BE2C (cell line): ENCODE measurements around the gene SLC17A4.

Experiments
- DNase-seq: peaks from one replicate; pipeline ENCODE4 v3.0.0-alpha.2; 2020
- H3K27me3 ChIP-seq: fragments of 250-450 bp; sonication (Bioruptor Pico); 2 replicates; pipeline ENCODE4 v1.5.1; 2020; ENCODE audit warnings: mild to moderate bottlenecking
- H3K36me3 ChIP-seq: fragments of 250-450 bp; sonication (Bioruptor Pico); 2 replicates; pipeline ENCODE4 v1.5.1; 2020; ENCODE audit warnings: mild to moderate bottlenecking
- H3K4me1 ChIP-seq: fragments of 250-450 bp; sonication (Bioruptor Pico); 2 replicates; pipeline ENCODE4 v1.5.1; 2020
- H3K4me3 ChIP-seq: 2 replicates; pipeline ENCODE4 v1.5.1; 2011; ENCODE audit warnings: low read depth, low read length
- H3K9me3 ChIP-seq: fragments of 250-450 bp; sonication (Bioruptor Pico); 2 replicates; pipeline ENCODE4 v1.5.1; 2020
- TF ChIP-seq, protein P1 (sequence below): IDR thresholded peaks from 2 replicates; pipeline ENCODE4 v1.5.1; 2012; ENCODE audit warnings: mild to moderate bottlenecking, low read depth, low read length

Gene SLC17A4

DNA sequence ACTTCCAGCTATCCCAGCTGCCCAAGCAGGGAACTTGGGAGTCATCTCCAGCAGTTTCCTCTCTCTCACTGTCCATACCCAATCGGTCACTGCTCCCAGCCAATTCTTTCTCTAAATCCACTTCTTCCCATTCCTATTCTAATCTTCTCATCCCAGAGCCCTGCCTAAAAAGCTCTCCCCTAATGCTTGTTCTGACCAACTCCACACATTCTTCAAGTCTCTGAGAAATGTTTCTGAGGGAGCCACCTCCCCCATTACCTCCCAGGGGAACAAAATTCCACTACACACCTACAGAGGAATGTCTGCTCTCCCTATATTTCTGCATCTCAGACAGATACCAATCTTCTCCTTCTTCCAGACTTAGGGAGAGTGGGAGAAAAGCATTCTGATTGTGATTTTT lies 14.0 kb downstream of the SLC17A4 start:
- Histone ChIP-seq H3K36me3 (no peaks in the 10 kb centered on the region), H3K27me3 (no peaks in the 10 kb centered on the region), H3K9me3 (no peaks in the 10 kb centered on the region), H3K4me1 (no peaks in the 10 kb centered on the region), H3K4me3 (no peak overlapping the region)
- TF ChIP-seq, protein P1, sequence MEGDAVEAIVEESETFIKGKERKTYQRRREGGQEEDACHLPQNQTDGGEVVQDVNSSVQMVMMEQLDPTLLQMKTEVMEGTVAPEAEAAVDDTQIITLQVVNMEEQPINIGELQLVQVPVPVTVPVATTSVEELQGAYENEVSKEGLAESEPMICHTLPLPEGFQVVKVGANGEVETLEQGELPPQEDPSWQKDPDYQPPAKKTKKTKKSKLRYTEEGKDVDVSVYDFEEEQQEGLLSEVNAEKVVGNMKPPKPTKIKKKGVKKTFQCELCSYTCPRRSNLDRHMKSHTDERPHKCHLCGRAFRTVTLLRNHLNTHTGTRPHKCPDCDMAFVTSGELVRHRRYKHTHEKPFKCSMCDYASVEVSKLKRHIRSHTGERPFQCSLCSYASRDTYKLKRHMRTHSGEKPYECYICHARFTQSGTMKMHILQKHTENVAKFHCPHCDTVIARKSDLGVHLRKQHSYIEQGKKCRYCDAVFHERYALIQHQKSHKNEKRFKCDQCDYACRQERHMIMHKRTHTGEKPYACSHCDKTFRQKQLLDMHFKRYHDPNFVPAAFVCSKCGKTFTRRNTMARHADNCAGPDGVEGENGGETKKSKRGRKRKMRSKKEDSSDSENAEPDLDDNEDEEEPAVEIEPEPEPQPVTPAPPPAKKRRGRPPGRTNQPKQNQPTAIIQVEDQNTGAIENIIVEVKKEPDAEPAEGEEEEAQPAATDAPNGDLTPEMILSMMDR = no peak
- no peak for DNase-seq

DNA sequence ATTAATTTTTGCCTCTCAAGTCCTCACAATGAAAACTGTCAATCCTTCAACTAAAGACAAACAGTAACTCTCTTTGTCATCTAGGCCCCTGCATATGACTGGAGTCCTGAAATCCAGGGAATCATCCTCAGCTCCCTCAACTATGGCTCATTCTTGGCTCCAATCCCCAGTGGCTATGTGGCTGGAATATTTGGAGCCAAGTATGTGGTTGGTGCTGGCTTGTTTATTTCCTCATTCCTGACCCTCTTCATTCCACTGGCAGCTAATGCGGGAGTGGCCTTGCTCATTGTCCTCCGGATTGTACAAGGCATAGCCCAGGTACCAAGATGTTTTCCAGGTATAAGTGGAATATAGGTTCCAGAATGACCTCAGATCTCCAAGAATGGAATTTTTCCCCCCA lies 15.4 kb downstream of the SLC17A4 start:
- H3K9me3 ChIP-seq = no peaks in the 10 kb centered on the region
- H3K4me3 ChIP-seq = no peak overlapping the region
- H3K36me3 ChIP-seq = no peaks in the 10 kb centered on the region
- no peaks in the 10 kb centered on the region for H3K4me1 ChIP-seq
- no peak for DNase-seq
- TF ChIP-seq, protein P1 = no peak
- H3K27me3 ChIP-seq = no peaks in the 10 kb centered on the region

DNA sequence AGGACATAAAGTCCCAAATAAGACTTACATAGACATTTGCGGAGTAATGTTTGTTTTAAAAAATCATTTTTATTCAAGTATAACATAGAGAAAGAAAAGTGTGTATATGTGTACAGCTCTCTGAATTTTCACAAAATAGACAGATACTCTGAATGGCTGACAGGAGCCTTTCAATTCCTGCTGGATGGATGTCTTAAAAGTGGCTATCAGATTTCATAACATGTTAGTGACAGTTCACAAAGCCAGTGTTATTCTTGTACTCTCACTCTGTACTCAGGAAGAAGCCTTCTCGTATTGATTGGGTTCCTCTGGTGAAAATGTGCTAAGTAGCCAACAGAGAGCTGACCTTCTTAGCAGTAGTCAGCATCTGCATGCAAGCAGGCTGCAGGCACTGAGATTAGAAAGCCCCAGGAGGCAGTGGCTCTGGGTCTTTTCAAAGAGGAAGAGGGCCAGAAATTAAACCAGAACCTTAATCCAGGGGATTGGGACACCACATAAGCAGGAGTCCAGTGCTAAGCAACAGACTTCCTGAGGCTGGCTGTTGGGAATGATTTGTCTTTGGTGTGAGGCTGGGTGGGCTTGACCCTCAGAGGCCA lies 19.7 kb downstream of the SLC17A4 start:
- DNase-seq = no peak
- Histone ChIP-seq H3K4me1 (no peaks in the 10 kb centered on the region), H3K4me3 (no peak overlapping the region), H3K36me3 (no peaks in the 10 kb centered on the region), H3K27me3 (no peaks in the 10 kb centered on the region), H3K9me3 (no peaks in the 10 kb centered on the region)
- TF ChIP-seq, protein P1 = no peak

DNA sequence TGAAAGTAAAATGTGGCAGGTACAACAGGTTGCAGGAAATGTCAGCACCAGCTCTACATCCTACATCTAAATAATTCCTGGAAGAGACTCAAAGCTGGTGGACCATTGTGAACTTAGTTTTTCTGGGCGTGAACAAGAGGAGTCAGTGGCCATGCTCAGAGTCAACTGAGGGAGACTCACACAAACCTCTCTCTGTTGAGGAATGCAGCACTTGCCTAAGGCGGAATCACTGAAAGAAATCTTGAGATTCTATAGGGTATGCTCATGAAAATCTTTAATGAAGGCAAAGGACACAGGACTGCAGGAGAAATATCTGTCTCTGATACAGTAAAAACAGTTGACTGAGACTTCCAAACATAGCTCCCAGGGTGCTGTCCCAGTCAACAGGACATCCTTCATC lies 22.5 kb downstream of the SLC17A4 start:
- no peaks in the 10 kb centered on the region for H3K9me3 ChIP-seq
- TF ChIP-seq, protein P1 = no peak
- no peak for DNase-seq
- no peak overlapping the region for H3K4me3 ChIP-seq
- peaks cover 3% of the 10 kb centered on the region; the same call in 1 of the 2 replicates for H3K4me1 ChIP-seq
- H3K36me3 ChIP-seq = no peaks in the 10 kb centered on the region
- no peaks in the 10 kb centered on the region for H3K27me3 ChIP-seq

DNA sequence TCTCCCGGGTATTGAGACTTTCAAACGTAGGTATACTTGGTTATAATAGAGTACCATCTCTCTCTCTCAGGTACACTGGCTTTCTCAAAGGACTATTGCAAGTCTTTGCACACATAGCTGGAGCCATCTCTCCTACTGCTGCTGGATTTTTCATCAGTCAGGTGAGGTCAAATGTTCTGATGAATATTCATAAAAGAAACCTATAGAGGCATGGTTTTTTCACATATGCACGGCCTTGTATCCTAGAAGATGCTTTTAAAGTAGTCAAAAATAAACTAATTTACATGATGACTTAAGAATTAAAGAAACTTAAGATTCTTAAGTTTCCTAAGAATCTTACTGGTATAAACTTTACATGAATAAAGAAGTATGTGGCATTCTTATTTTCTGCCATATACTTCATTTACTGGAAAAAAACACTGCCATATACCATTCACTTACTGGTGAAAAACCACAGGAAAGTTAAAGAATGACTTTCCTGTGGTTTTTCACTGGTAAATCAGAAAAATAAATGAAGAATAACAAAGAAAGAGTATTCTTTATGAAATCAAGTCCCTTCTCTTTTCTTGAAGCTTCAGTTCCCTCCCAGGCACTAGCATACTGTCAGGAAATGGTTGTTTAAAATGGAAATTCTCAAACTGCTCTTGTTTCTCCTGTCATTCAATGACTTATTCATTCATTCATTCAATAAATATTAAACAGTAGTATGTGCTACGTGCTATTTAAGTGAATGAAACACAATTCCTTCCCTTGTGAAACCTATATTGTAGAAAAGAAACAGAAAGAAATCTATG lies 23.5 kb downstream of the SLC17A4 start:
- TF ChIP-seq, protein P1 = no peak
- no peaks in the 10 kb centered on the region for H3K9me3 ChIP-seq
- H3K36me3 ChIP-seq = no peaks in the 10 kb centered on the region
- peaks cover 3% of the 10 kb centered on the region; the same call in 1 of the 2 replicates for H3K4me1 ChIP-seq
- no peak for DNase-seq
- no peaks in the 10 kb centered on the region for H3K27me3 ChIP-seq
- H3K4me3 ChIP-seq = no peak overlapping the region

DNA sequence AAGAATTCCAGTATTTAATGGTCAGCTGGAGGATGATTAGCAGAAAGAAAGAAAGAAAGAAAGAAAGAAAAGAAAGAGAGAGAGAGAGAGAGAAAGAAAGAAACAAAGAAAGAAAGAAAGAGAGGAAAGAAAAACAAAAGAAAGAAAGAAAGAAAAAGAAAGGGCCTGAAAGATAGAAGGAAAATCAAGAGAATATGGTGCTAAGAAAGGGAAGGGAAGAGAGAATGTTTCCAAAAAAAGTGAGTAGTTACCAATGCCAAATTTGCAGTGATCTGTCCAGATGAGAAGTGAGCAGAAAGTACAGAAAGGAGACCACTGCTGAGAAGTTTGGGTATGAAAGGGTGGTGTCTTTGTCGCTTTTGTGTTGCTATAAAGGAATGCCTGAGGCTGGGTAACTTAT lies 26.6 kb downstream of the SLC17A4 start:
- Histone ChIP-seq H3K4me1 (peaks cover 3% of the 10 kb centered on the region; the same call in 1 of the 2 replicates), H3K27me3 (no peaks in the 10 kb centered on the region), H3K9me3 (no peaks in the 10 kb centered on the region), H3K4me3 (no peak overlapping the region), H3K36me3 (no peaks in the 10 kb centered on the region)
- TF ChIP-seq, protein P1 = no peak
- no peak for DNase-seq
